Raji (cell line): Measurements from ENCODE around the gene PDCD1.

Experiments
- POLR2A ChIP-seq: IDR thresholded peaks from 2 replicates; pipeline ENCODE4 v1.6.1; 2011; ENCODE audit warnings: low read depth, low read length, control low read depth; ENCODE audit not compliant: insufficient read depth

The PDCD1 gene

GRCh38 chr2:241858206-241859016, at the start of gene PDCD1:
TSS of gene PDCD1 (minus strand) at chr2:241858894. CDS start at chr2:241858838, 56 bp downstream.
- no peak for TF ChIP-seq POLR2A

- no peak for TF ChIP-seq POLR2A
These were observed 48.3 kb upstream of the PDCD1 start for GRCh38 chr2:241906826-241907570.

DNA sequence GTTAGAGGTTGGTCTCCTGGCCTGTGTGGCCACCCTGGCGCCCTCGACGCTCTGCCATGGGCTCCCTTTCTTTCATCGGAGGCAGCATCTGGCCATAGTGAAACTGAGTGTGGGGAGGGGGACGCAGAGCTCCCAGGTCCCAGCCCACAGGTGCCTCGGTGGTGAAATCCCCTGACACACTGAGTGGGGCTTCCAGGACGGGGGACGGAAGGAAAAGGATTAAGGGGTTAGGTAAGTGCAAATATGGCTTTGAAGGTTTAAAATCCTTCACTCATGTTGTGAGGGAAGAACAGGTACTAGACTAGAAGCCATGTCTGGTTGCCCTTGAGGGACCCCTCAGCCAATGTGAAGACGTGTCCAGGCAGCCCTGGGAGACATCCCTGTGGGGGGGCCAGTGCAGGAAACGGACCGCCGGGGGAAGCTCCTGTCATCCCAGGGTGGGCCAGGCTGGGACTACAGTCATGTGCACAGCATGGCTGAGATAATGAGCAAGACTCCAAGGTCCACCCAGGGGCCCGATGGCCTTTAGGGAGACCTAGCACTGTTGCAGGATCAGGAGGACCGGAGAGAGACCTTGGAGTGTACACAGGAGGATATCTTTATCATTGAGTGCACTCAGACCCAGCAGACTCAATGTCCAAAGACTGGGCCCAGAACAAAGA, 47.2 kb upstream of the PDCD1 start:
- no peak for TF ChIP-seq POLR2A

DNA sequence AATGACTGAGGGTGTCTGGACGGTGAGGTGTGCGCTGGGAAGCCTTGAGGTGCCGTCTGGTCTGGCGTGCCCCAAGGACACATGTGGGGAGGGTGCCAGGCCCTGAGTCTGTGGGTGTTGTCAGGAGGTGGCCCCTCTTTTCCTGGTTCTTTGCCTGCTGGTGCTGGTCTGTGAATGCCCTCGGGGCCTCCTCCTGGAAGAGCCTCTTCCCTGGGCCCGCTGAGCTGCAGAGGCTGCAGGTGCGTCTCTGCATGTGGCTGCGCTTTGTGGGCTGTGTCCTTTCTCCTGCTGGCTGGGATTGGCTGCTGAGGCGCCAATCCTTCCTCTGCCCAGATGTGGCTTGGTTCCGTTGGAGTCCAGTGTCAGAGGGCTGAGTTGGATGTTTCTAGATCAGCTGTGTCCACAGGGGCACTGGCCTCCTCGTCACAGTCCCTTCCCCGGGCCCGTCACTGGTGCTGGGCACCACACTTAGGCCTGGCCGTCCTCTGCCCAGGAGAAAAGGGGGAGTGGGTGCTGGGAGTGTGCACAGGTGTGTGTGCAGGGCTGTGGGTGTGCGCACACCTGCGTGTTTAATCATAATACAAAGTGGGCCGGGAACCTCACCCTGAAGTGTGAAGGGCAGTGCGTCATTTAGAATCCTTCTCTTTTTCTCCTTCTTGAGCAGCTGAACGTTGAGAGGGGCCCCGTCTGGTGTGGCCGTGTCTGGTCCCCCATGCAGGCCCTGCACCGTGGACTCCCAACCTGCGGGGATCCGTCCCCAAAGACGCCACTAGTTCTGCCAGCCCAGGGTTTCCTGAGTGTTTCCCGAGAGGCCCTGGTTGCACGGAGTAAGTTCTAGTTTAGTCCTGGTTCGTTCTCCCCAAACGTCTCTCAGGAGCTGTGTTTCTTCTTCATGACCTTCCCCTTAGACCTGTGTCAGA, 46.4 kb upstream of the PDCD1 start:
- TF ChIP-seq POLR2A = no peak

DNA sequence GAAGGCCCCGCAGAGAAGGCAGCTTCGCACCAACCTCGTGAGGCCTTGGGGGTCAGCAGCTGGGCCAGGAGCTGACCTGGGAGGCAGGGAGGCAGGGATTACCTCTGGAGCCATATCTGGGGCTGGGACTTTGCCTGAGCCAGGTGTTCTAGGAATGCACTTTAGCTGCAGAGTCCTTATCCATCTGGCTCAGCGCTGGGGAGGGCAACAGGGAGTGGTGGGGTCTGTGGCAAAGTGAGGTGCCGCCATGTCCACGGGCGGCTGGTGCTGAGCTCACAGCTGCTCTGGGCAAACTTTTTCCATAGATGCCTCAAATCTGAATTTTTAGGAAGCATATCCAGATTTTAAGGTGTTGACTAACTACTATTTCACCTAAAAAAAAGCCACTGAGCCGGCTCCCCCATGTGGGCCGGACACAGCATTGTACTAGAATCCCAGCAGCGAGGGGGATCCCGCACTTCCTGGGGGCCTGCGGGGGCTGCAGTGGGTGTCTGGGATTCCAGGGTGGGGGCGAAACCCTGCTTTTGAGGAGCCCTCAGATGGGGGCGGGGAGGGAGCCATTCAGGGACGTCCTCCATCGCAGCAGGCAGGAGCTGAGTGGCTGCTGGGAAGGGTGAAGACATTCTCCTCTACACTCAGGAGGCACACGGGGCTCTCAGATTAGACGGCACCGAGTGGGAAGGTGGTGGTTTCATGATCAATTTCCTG, 45.5 kb upstream of the PDCD1 start:
- TF ChIP-seq POLR2A = no peak

- TF ChIP-seq POLR2A = no peak
These were observed 44.7 kb upstream of the PDCD1 start for GRCh38 chr2:241903121-241904010.

- TF ChIP-seq POLR2A = no peak
These were observed 43.8 kb upstream of the PDCD1 start for GRCh38 chr2:241902357-241902991.

GRCh38 chr2:241901500-241902351, 43.0 kb upstream of the PDCD1 start:
- no peak for TF ChIP-seq POLR2A

GRCh38 chr2:241901018-241901380, 42.3 kb upstream of the PDCD1 start:
- TF ChIP-seq POLR2A = no peak

DNA sequence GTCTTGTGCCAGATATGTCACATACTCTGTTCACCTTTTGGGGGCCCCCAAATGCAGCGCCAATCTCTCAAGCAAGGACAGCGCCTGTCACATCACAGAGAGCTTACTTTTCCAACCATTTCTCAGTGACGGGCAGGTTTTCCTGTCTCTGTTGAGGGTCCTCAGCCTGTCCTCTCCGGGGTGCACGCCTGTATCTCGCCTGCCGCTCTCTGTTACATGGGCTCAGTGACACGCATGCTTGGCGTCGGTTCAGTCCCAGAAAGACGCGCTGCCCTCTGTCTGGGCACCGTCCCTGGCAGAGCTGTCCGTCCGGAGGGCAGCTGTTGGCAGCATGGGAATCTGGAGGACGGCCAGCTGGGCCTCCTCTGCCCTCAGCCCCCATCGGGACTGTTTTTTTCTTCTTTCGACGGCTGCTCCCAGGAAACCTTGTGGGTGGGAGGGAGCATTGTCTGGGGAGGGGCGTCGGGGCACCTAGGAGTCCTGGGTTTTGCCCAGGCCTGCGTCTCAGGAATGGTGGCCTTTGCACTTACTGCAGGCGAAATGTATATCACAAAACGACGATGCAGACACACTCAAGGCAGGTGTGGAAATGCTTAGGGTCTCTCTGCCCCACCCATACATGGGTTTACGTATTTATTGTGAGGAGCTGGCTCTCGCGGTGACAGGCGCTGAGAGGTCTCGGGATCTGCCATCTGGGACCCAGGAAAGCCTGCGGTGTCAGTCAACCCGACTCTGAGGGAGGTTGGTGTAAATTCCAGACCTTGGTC, 41.7 kb upstream of the PDCD1 start:
- TF ChIP-seq POLR2A = no peak
